ENCODE results near the gene NEU4. TPM values are rescaled to one million over a fixed set of nuclear protein-coding genes. Genes with fewer than 3 reads are reported as not detected.
A peak's percentile ranks its signal among the peaks of the same experiment; 100 is the strongest.
"Not testable (repeated sequence)": the region's sequence is repeated elsewhere in the genome, so short reads cannot be mapped to it uniquely, and the experiment has no call there.

Gene NEU4
- total and polyA plus RNA-seq, 3 donors from 2014 or later: 0.88 to 2.0 (median 1.6) TPM

- TF ChIP-seq POLR2A (IDR thresholded peaks at IDR 0.05): no peak
- TF ChIP-seq CTCF (IDR thresholded peaks at IDR 0.05): no peak
- intact Hi-C loops (cut with DNase I; ENCODE audit: low total_unique reads): no loop called here
Observed at GRCh38 chr2:241820625-241821384, 11.8 kb downstream of the NEU4 start.

GRCh38 chr2:241821460-241822263, 12.7 kb downstream of the NEU4 start:
- intact Hi-C loops (cut with DNase I; ENCODE audit: low total_unique reads): no loop called here
- WGBS, 2 donors: 80 to 86% methylated on average over 28 of the region's 28 CpGs
- Histone ChIP-seq H3K9me3 (no peaks in the 10 kb centered on the region), H3K4me1 (no peaks in the 10 kb centered on the region), H3K27ac (no peak overlapping the region), H3K4me3 (no peak overlapping the region), H3K36me3 (ENCODE audit: low read depth, missing control alignments) (no peaks in the 10 kb centered on the region), H3K27me3 (no peaks in the 10 kb centered on the region)
- peak; percentile 10 for DNase-seq
- no peak for TF ChIP-seq CTCF (IDR thresholded peaks at IDR 0.05)
- TF ChIP-seq POLR2A (IDR thresholded peaks at IDR 0.05): no peak

More at GRCh38 chr2:241820625-241821384, 11.8 kb downstream of the NEU4 start:
- Histone ChIP-seq H3K36me3 (ENCODE audit: low read depth, missing control alignments) (no peaks in the 10 kb centered on the region), H3K9me3 (no peaks in the 10 kb centered on the region), H3K27me3 (no peaks in the 10 kb centered on the region), H3K4me3 (no peak overlapping the region), H3K4me1 (no peaks in the 10 kb centered on the region), H3K27ac (no peak overlapping the region)
- DNase-seq: peak; percentile 5
- 83 to 88% methylated on average over 15 to 29 of the region's 31 CpGs for WGBS, 2 donors

GRCh38 chr2:241822264-241822623, 13.3 kb downstream of the NEU4 start:
- intact Hi-C loops (cut with DNase I; ENCODE audit: low total_unique reads): no loop called here
- peak; percentile 11 for DNase-seq
- no peak for TF ChIP-seq CTCF (IDR thresholded peaks at IDR 0.05)
- no peak for TF ChIP-seq POLR2A (IDR thresholded peaks at IDR 0.05)
- no peaks in the 10 kb centered on the region for H3K27me3 ChIP-seq
- H3K36me3 ChIP-seq (ENCODE audit: low read depth, missing control alignments): no peaks in the 10 kb centered on the region
- no peak overlapping the region for H3K27ac ChIP-seq
- no peaks in the 10 kb centered on the region for H3K4me1 ChIP-seq
- WGBS, 2 donors: 81 to 84% methylated on average over 12 to 14 of the region's 14 CpGs
- no peaks in the 10 kb centered on the region for H3K9me3 ChIP-seq
- no peak overlapping the region for H3K4me3 ChIP-seq

- H3K36me3 ChIP-seq (ENCODE audit: low read depth, missing control alignments); intact Hi-C loops (cut with DNase I; ENCODE audit: low total_unique reads); H3K9me3 ChIP-seq; H3K27ac ChIP-seq; H3K27me3 ChIP-seq; H3K4me1 ChIP-seq: not testable (repeated sequence)
- whole genome bisulfite sequencing, 2 donors: 68 to 70% methylated on average over 45 of the region's 45 CpGs
- H3K4me3 ChIP-seq: peak overlapping the region in 1 of 2 donors; percentile 12
- peak; percentile 56 for DNase-seq
Observed at GRCh38 chr2:241823531-241824437, 14.8 kb downstream of the NEU4 start.

GRCh38 chr2:241827394-241827793, 18.4 kb downstream of the NEU4 start:
- H3K4me3 ChIP-seq: no peak overlapping the region
- no peaks in the 10 kb centered on the region for H3K27me3 ChIP-seq
- 81 to 83% methylated on average over 2 of the region's 2 CpGs for WGBS, 2 donors
- H3K4me1 ChIP-seq: no peaks in the 10 kb centered on the region
- no peak for DNase-seq
- H3K9me3 ChIP-seq: no peaks in the 10 kb centered on the region
- H3K27ac ChIP-seq: no peak overlapping the region
- no peaks in the 10 kb centered on the region for H3K36me3 ChIP-seq (ENCODE audit: low read depth, missing control alignments)
- TF ChIP-seq POLR2A (IDR thresholded peaks at IDR 0.05) (no peak), CTCF (IDR thresholded peaks at IDR 0.05) (no peak)
- intact Hi-C loops (cut with DNase I; ENCODE audit: low total_unique reads): no loop called here

Data from testis (tissue), 3 donors.